Renal cortical epithelial cell (primary cell): ENCODE results near the gene OFD1. TPM values are rescaled to one million over a fixed set of nuclear protein-coding genes. Genes with fewer than 3 reads are reported as not detected.

Experiments used
- DNase-seq: peaks from one replicate; pipeline ENCODE4 v3.0.0-alpha.2; 2011; ENCODE audit warnings: low read depth
- total RNA-seq: library from RNA; depleted of rRNA; stranded (reverse); fragments of >200 nt; gene quantifications from 2 replicates; pipeline ENCODE4 v1.2.3, GENCODE V29; 2014

Gene OFD1
- total RNA-seq, 1 donor from 2014 or later: 27.3 TPM

- DNase-seq: peak; percentile 0
These were observed 59.3 kb downstream of the OFD1 start for GRCh38 chrX:13793897-13794296.

DNA sequence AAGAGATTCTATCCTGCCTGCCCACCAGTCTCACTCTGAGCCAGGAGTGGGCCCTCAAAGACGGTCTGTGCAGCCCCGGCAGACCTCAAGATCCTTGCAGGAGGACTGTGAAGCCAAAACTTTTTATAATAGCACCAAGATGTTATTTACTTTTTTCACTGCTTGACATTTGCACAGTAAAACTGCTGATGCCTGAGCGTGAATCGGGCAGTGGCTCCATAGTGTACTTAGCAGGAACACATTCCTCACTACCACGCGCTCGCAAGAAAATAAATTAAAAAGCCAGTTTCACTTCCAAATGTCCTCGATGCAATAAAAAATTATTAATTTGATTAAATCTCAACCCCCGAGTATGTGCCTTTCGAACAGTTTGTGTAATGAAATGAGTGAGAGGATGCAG is 59.9 kb downstream of the OFD1 start:
- no peak for DNase-seq

GRCh38 chrX:13797512-13797911 is 63.0 kb downstream of the OFD1 start:
- no peak for DNase-seq

DNA sequence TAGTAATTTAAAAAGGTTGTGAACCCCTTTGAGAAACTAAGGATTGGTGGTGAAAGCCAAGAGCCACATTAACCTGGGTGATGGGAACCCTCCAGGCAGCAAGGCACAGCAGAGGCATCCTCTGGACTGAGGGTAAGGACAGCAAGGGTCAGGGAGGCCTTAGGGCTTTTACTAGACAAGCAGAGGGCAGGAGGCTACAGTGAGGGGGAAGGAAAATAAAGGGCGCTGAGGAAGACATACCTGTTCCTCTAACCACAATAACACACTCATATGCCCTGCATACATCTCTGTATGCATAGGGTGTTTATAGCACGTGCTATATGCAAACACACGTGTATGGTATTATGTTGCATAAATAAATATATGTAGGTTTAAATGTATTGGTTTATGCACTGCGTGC is 63.6 kb downstream of the OFD1 start:
- DNase-seq: no peak

DNA sequence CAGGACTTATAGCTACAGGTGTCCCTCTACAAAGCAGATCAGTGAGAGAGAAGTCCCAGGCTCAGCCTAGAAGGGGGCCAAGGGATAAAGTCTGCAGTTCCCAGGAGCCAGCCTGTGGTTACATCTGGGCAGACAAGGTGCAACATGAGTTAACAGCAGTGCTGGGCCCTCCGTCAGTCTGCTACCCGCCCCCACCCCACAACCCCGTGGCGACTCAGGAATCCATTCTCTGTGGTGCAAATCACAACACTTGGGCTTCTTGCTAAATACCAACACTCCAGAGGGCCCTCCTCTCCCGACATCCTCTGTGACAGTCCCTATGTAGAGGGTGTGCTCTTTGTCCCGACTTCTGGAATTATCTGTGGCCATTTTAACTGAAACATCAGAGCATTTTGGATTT is 68.6 kb downstream of the OFD1 start:
- no peak for DNase-seq

DNA sequence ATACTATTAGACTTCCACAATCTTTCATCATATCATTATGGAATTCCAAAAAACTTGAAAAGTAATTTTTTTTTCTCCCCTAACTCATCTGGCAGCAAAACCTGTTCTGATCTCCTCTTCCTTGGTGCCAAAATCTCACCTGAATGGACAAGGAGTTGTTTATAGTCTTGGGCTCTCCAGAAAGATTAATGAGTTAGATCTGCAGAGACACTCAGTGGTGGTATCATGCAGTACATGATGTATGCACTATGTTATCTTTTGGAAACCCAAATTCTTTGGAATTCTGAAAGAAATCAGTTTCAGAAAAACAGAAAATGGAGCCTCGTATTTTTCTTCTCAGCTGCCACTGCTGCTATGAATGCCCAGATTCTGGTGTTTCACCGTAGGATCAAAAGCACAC is 70.7 kb downstream of the OFD1 start:
- no peak for DNase-seq

DNA sequence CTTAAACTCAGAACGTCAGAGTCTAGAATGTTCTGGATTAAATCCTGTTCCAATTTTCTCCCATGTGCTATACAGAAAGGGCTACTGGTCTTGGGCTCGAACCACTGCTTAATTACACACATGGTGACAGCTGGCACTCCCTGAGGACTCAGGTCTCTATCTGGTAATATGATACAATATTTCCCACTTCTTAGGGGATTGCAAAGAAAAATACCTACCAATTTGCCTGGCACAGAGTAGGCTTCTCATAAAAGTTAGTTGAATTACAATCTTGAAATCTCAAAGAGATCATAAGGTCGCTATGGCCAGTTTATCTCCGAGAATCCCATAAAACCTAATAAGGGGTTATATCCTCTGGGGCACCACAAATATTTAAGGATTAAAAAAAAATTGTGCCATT is 73.7 kb downstream of the OFD1 start:
- no peak for DNase-seq

DNA sequence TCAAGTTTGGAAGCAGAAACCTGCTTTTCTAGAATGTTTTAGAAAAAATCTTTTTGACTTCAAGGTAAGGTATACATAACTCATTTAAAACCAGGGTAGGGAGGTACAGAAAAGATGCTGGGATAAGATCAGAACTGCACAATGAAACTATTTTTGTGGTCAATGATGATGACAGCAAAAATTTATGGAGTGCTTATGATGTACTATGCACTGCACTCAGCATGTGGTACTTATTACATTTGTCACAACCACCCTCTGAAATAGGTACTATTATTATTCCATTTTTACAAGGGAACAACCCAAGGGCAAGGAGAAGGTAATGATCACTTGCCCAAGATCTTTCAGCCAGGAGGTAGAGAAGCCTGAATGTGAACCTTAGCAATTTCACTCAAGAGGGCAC is 74.3 kb downstream of the OFD1 start:
- no peak for DNase-seq

GRCh38 chrX:13815664-13816063 is 81.1 kb downstream of the OFD1 start:
- no peak for DNase-seq

DNA sequence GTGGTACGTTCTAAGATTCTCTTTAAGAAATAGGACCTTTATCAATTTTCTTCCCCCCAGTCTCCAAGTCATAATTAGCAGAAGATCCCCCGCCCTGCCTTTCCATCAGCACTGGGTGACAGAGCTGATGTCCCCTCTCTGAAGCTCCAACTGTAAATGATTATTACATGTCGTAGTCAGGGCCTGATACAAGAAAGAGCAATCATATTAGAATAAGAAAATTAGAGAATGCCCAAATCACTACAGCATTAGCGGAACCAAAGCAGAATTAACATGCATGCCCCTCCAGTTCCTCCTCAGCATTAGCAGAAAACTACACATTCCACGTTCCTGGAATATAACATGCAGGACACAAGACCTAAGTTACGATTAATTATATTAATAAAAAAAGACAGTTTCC is 81.6 kb downstream of the OFD1 start:
- DNase-seq: no peak

GRCh38 chrX:13816643-13817627 is 82.4 kb downstream of the OFD1 start, which contains the start of gene GPM6B:
TSS of gene GPM6B (minus strand) at chrX:13817093. CDS start at chrX:13816904, 189 bp downstream.
- no peak for DNase-seq

Other genes with a start within 250 kb of the OFD1 start
- 0.05 TPM in 1 of 2 replicates, not detected in the other for gene EGFL6, start 165.1 kb upstream of the OFD1 start, total RNA-seq
- 2.5 and 4.5 TPM in 2 replicates for gene TCEANC, start 81.6 kb upstream of the OFD1 start, total RNA-seq
- 50.4 and 94.3 TPM in 2 replicates for gene RAB9A, start 45.6 kb upstream of the OFD1 start, total RNA-seq
- 28.1 and 32.5 TPM in 2 replicates for gene TRAPPC2, start 128 bp upstream of the OFD1 start, total RNA-seq
- gene GPM6B, start 82.3 kb downstream of the OFD1 start, total RNA-seq: 0.10 and 0.87 TPM in 2 replicates